GM12878 (cell line): Measurements from ENCODE around the gene PDZD2. TPM values are rescaled to one million over a fixed set of nuclear protein-coding genes. Genes with fewer than 3 reads are reported as not detected.

ENCODE experiments used
- ATAC-seq: fragments of 200-7000 bp; cut with Tn5 transposase; 3 replicates; pipeline ENCODE4 v1.9.1; 2020; ENCODE audit warnings: mild to moderate bottlenecking, moderate library complexity
- BruUV-seq: library from RNA; stranded (reverse); fragments of 400-500 nt; replicated peaks from 2 replicates; lab custom pipeline; 2021; lab: Mats Ljungman, UMichigan
- CTCF ChIA-PET: fragments of 300-600 bp; sonication (Branson Sonifier 250); formaldehyde crosslinking; extraction: SDS; loops from one replicate; lab custom pipeline; 2021; ENCODE audit warnings: inconsistent platforms; lab: Yijun Ruan, JAX
- POLR2A ChIA-PET: fragments of 350-600 bp; formaldehyde crosslinking; extraction: SDS; loops from one replicate; lab custom pipeline; 2021; ENCODE audit warnings: inconsistent platforms; lab: Charles Lee
- RAD21 ChIA-PET: fragments of 300-600 bp; sonication (Branson Sonifier 250); formaldehyde crosslinking; loops from one replicate; lab custom pipeline; 2023; ENCODE audit warnings: antibody characterized with exemption; ENCODE audit not compliant: unreplicated experiment; lab: Charles Lee
- SMC1A ChIA-PET: fragments of 300-600 bp; sonication (Branson Sonifier 250); formaldehyde crosslinking; loops from one replicate; lab custom pipeline; 2023; ENCODE audit not compliant: unreplicated experiment, uncharacterized antibody; lab: Charles Lee
- DNase-seq: peaks from one replicate; pipeline ENCODE4 v3.0.0-alpha.2; 2011; ENCODE audit warnings: low read depth, low spot score
- FAIRE-seq: peaks from 3 replicates; lab custom pipeline; 2011; peaks lifted over from hg19 to GRCh38; lab: Jason Lieb, UNC
- H2AFZ ChIP-seq: 2 replicates; pipeline ENCODE4 v1.6.0; 2011; ENCODE audit warnings: low read depth, low read length, control low read depth; ENCODE audit not compliant: control insufficient read depth
- H3K27ac ChIP-seq: 2 replicates; pipeline ENCODE4 v1.5.1; 2011; ENCODE audit warnings: control low read depth; ENCODE audit not compliant: control insufficient read depth, insufficient read depth
- H3K27me3 ChIP-seq, 2 experiments: replicated peaks in 1 of 2; 2 replicates each; pipeline versions ENCODE4 v1.6.0 to v1.6.1; 2011; ENCODE audit warnings: low read length in 1 of 2; ENCODE audit not compliant: control insufficient read depth in 2 of 2, insufficient read depth in 2 of 2
- H3K36me3 ChIP-seq, 2 experiments: 2 replicates each; pipeline ENCODE4 v1.5.1; 2011; ENCODE audit warnings: low read length in 1 of 2; ENCODE audit not compliant: control insufficient read depth in 2 of 2, insufficient read depth in 2 of 2
- H3K4me1 ChIP-seq: 2 replicates; pipeline ENCODE4 v1.6.1; 2011; ENCODE audit warnings: mild to moderate bottlenecking, low read length, moderate library complexity, mixed read lengths; ENCODE audit not compliant: control insufficient read depth, insufficient read depth
- H3K4me2 ChIP-seq: 2 replicates; pipeline ENCODE4 v1.6.0; 2011; ENCODE audit warnings: control low read depth; ENCODE audit not compliant: control insufficient read depth, insufficient read depth
- H3K4me3 ChIP-seq: fragments of 200-600 bp; sonication (generic); 2 replicates; pipeline ENCODE4 v1.5.1; 2016
- H3K79me2 ChIP-seq: 2 replicates; pipeline ENCODE4 v1.6.0; 2011; ENCODE audit warnings: low read length; ENCODE audit not compliant: control insufficient read depth, insufficient read depth
- H3K9ac ChIP-seq: 2 replicates; pipeline ENCODE4 v1.8.0; 2011; ENCODE audit warnings: low read length, control low read depth, mixed read lengths; ENCODE audit not compliant: control insufficient read depth, insufficient read depth
- H3K9me3 ChIP-seq: replicated peaks from 3 replicates; pipeline ENCODE4 v1.5.1; 2011; ENCODE audit warnings: mild to moderate bottlenecking, low read length; ENCODE audit not compliant: control insufficient read depth, insufficient read depth
- H4K20me1 ChIP-seq: 2 replicates; pipeline ENCODE4 v1.6.0; 2011; ENCODE audit not compliant: control insufficient read depth, insufficient read depth
- CREM ChIP-seq: IDR thresholded peaks from 2 replicates; pipeline ENCODE4 v1.6.1; 2014; ENCODE audit warnings: antibody characterized with exemption, low read depth
- HDAC2 ChIP-seq: fragments of 200-600 bp; sonication (generic); IDR thresholded peaks from 2 replicates; pipeline ENCODE4 v1.6.1; 2017
- IKZF2 ChIP-seq, 2 experiments: fragments of 450-650 bp; IDR thresholded peaks; 2 replicates each; pipeline ENCODE4 v1.6.1; 2017; ENCODE audit warnings: mild to moderate bottlenecking in 2 of 2, moderate library complexity in 2 of 2
- MEF2A ChIP-seq: IDR thresholded peaks from 2 replicates; pipeline ENCODE4 v1.6.1; 2011; ENCODE audit warnings: low read depth, mild to moderate bottlenecking, low read length, moderate library complexity; ENCODE audit not compliant: insufficient read depth
- MXI1 ChIP-seq: fragments of 150-350 bp; IDR thresholded peaks from 2 replicates; pipeline ENCODE4 v1.6.1; 2011; ENCODE audit warnings: low read depth, mild to moderate bottlenecking, inconsistent platforms, low read length, improper control_type of control experiment
- NFXL1 ChIP-seq: fragments of 450-650 bp; IDR thresholded peaks from 2 replicates; pipeline ENCODE4 v1.6.1; 2017; ENCODE audit warnings: antibody characterized with exemption, mild to moderate bottlenecking, borderline replicate concordance
- NKRF ChIP-seq: fragments of 450-650 bp; conservative IDR thresholded peaks from 2 replicates; pipeline ENCODE4 v1.6.1; 2017; ENCODE audit warnings: mild to moderate bottlenecking, moderate library complexity
- PAX5 ChIP-seq: IDR thresholded peaks from 2 replicates; pipeline ENCODE4 v1.6.1; 2011; ENCODE audit warnings: low read depth, low read length, borderline replicate concordance
- POU2F2 ChIP-seq: IDR thresholded peaks from 3 replicates; pipeline ENCODE4 v1.6.1; 2011; ENCODE audit warnings: low read depth, mild to moderate bottlenecking, low read length, borderline replicate concordance
- RCOR1 ChIP-seq: conservative IDR thresholded peaks from 2 replicates; pipeline ENCODE4 v1.6.1; 2012; ENCODE audit warnings: low read depth, low read length, improper control_type of control experiment
- RELB ChIP-seq: fragments of 450-650 bp; IDR thresholded peaks from 2 replicates; pipeline ENCODE4 v1.6.1; 2017; ENCODE audit warnings: low read depth, mild to moderate bottlenecking, moderate library complexity
- SKIL ChIP-seq: fragments of 450-650 bp; IDR thresholded peaks from 2 replicates; pipeline ENCODE4 v1.6.1; 2017; ENCODE audit warnings: mild to moderate bottlenecking, low read depth, inconsistent platforms; ENCODE audit not compliant: poor library complexity, severe bottlenecking
- SREBF1 ChIP-seq: IDR thresholded peaks from 2 replicates; pipeline ENCODE4 v1.6.1; 2012; ENCODE audit warnings: mild to moderate bottlenecking, low read length
- STAT3 ChIP-seq: IDR thresholded peaks from 2 replicates; pipeline ENCODE4 v1.6.1; 2011; ENCODE audit warnings: low read depth, low read length, improper control_type of control experiment
- TAF1 ChIP-seq: IDR thresholded peaks from 2 replicates; pipeline ENCODE4 v1.6.1; 2011; ENCODE audit warnings: mild to moderate bottlenecking, low read depth, low read length, borderline replicate concordance
- ZNF274 ChIP-seq: IDR thresholded peaks from one replicate; pipeline ENCODE4 v1.8.0; 2011; ENCODE audit not compliant: insufficient read length, insufficient read depth
- WGBS: methylation state at CpG from one replicate; pipeline ENCODE4 v1.1.6; 2016; ENCODE audit warnings: low lambda C conversion rate; ENCODE audit not compliant: insufficient replicate concordance, insufficient coverage; ENCODE audit errors: missing lambda C conversion rate; 5-methylcytosine and 5-hydroxymethylcytosine counted together
- in situ Hi-C: fragments of 300-500 bp; cut with MboI; formaldehyde crosslinking; loops from 9 replicates; pipeline ENCODE4 v1.14.3; 2018; ENCODE audit warnings: mixed read lengths
- intact Hi-C: fragments of 100-400 bp; cut with micrococcal nuclease; formaldehyde crosslinking; loops from one replicate; pipeline ENCODE4 v1.14.2; 2022; ENCODE audit not compliant: unreplicated experiment
- polyA plus RNA-seq, 11 experiments: library from polyadenylated mRNA; depleted of rRNA in 4 of 11; unstranded in 6 of 11; stranded (reverse) in 5 of 11; fragments of >200 nt; fragmentation: Nextera tagmentation in 4 of 11; fragmentation: Illumina TruSeq in 1 of 11; extraction: Ambion mirVana in 4 of 11; extraction: Trizol in 1 of 11; gene quantifications; 1 replicate in 1 of 11; 2 replicates in 10 of 11; pipeline versions ENCODE4 v1.2.1 to v1.2.3, GENCODE V29; 2011 to 2016; ENCODE audit warnings: inconsistent platforms in 2 of 11, missing spikeins in 2 of 11, low read depth in 1 of 11
- total RNA-seq, 4 experiments: library from RNA; depleted of rRNA in 3 of 4; stranded (reverse); fragments of >200 nt in 3 of 4; fragmentation: Illumina TruSeq in 1 of 4; extraction: Trizol in 1 of 4; gene quantifications; 2 replicates each; pipeline versions ENCODE4 v1.2.1 to v1.2.3, GENCODE V29; 2013 to 2021

Gene PDZD2
- total and polyA plus RNA-seq, 10 of the 15 experiments (the other 5 are each of a cell fraction or from before 2014, with no cell fraction given), result 0.01 to 0.58 (median 0.29) TPM; not detected in 3

GRCh38 chr5:31944684-31945445, 305.9 kb downstream of the PDZD2 start:
- in situ Hi-C loops, result no loop called here
- H3K9ac ChIP-seq, result no peak overlapping the region
- ChIA-PET CTCF (no interaction called here), RAD21 (no interaction called here), POLR2A (interaction anchor here (0.6 kb wide), 1 partner anchor 300 kb away, joined by 4 read pairs; no protein-coding TSS in a partner anchor), SMC1A (no interaction called here)
- no peaks in the 10 kb centered on the region; a peak in 1 of 4 replicates for H3K27me3 ChIP-seq
- intact Hi-C loops, result no loop called here
- no peak overlapping the region for H3K4me3 ChIP-seq
- no peak for TF ChIP-seq TAF1
- TF ChIP-seq NFXL1, result no peak
- no peak for TF ChIP-seq NKRF
- TF ChIP-seq ZNF274, result no peak
- TF ChIP-seq MEF2A, result no peak
- no peak for TF ChIP-seq STAT3
- TF ChIP-seq RCOR1, result no peak
- TF ChIP-seq MXI1, result no peak
- TF ChIP-seq POU2F2, result no peak
- TF ChIP-seq PAX5, result no peak
- TF ChIP-seq IKZF2 (IDR thresholded peaks at IDR 0.05), result no peak
- no peak for TF ChIP-seq RELB
- TF ChIP-seq SREBF1, result no peak
- no peak for TF ChIP-seq CREM
- no peak for TF ChIP-seq SKIL
- no peak for TF ChIP-seq HDAC2
- DNase-seq, result no peak
- no peaks in the 10 kb centered on the region for H3K36me3 ChIP-seq
- H4K20me1 ChIP-seq, result no peaks in the 10 kb centered on the region
- no peaks in the 10 kb centered on the region for H3K9me3 ChIP-seq
- BruUV-seq, result no TSS peak
- no peak overlapping the region for H2AFZ ChIP-seq
- no peak for ATAC-seq
- no peaks in the 10 kb centered on the region for H3K79me2 ChIP-seq
- no peaks in the 10 kb centered on the region for H3K4me1 ChIP-seq
- 58% methylated on average over 13 of the region's 13 CpGs for WGBS
- no peak overlapping the region for H3K27ac ChIP-seq
- FAIRE-seq, result no peak
- H3K4me2 ChIP-seq, result no peak overlapping the region
